ENCODE data around the gene STPG3. TPM values are rescaled to one million over a fixed set of nuclear protein-coding genes. Genes with fewer than 3 reads are reported as not detected.

The STPG3 gene
- total and polyA plus RNA-seq, 4 donors = not detected

- TF ChIP-seq, protein P1, sequence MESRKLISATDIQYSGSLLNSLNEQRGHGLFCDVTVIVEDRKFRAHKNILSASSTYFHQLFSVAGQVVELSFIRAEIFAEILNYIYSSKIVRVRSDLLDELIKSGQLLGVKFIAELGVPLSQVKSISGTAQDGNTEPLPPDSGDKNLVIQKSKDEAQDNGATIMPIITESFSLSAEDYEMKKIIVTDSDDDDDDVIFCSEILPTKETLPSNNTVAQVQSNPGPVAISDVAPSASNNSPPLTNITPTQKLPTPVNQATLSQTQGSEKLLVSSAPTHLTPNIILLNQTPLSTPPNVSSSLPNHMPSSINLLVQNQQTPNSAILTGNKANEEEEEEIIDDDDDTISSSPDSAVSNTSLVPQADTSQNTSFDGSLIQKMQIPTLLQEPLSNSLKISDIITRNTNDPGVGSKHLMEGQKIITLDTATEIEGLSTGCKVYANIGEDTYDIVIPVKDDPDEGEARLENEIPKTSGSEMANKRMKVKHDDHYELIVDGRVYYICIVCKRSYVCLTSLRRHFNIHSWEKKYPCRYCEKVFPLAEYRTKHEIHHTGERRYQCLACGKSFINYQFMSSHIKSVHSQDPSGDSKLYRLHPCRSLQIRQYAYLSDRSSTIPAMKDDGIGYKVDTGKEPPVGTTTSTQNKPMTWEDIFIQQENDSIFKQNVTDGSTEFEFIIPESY (IDR thresholded peaks at IDR 0.05) = no peak
- TF ChIP-seq HNF4A (conservative IDR thresholded peaks at IDR 0.05) (no peak), FOXA2 (IDR thresholded peaks at IDR 0.05) (no peak), FOXA1 (IDR thresholded peaks at IDR 0.05) (no peak), SP1 (IDR thresholded peaks at IDR 0.05) (no peak), HNF4G (IDR thresholded peaks at IDR 0.05) (no peak), NR2F2 (IDR thresholded peaks at IDR 0.05) (no peak)
Measured at GRCh38 chr9:137245450-137246421, 5.3 kb upstream of the STPG3 start (continued).

DNA sequence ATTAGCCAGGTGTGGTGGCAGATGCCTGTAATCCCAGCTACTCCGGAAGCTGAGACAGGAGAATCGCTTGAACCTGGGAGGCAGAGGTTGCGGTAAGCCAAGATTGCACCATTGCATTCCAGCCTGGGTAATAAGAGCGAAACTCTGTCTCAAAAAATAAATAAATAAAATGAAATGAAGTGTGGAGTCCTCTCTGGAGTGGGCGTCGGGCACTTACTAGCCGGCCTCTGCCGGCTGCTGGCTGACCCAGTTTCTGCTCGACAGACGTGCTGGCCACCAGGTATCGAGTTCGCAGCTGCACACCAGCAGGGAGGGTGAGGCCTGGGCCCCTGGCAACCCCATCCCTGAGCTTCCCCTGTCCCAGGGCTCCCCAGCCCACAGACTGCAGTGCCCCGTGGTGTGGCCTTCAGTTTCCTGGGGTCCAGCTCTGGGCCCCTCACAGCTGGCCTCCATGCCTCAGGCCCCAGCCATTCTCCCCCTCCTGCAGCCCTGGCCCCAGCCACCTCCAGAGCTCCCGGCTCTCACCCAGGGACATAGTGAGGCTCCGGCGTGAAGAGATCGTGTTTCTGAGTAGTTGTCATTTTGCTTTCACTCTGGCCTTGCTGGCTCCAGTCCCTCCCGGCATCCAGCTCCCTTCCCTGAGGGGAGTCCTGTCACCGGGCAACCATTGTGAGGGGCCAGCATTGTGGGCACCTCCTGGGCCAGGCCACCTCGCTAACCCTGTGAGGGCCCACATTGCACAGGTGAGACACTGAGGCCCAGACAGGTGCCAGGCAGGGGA lies 3.8 kb upstream of the STPG3 start:
- H3K9me3 ChIP-seq (ENCODE audit: control insufficient read depth in 4 of 4, low read length in 3 of 4) = no peaks in the 10 kb centered on the region
- no peak for DNase-seq (ENCODE audit: low spot score)
- WGBS = 61% methylated on average over 20 of the region's 20 CpGs
- peak overlapping the region in 1 of 2 donors; percentile 53 for H3K9ac ChIP-seq (ENCODE audit: low read depth in 1 of 2, low read length in 2 of 2)
- peaks cover 0 to 11% (median 5%) of the 10 kb centered on the region in 4 donors for H3K36me3 ChIP-seq (ENCODE audit: control insufficient read depth in 4 of 4, insufficient read depth in 3 of 4, low read depth in 1 of 4, low read length in 3 of 4)
- peaks cover 2 to 21% (median 11%) of the 10 kb centered on the region in 4 donors for H3K4me1 ChIP-seq (ENCODE audit: control insufficient read depth in 4 of 4, insufficient read depth in 4 of 4, low read length in 3 of 4)
- TF ChIP-seq JUND (IDR thresholded peaks at IDR 0.05) = no peak
- no peak for TF ChIP-seq FOXA2 (IDR thresholded peaks at IDR 0.05)
- TF ChIP-seq ATF3 (IDR thresholded peaks at IDR 0.05) = no peak
- TF ChIP-seq, protein P1 (IDR thresholded peaks at IDR 0.05) = no peak
- TF ChIP-seq, protein P2, sequence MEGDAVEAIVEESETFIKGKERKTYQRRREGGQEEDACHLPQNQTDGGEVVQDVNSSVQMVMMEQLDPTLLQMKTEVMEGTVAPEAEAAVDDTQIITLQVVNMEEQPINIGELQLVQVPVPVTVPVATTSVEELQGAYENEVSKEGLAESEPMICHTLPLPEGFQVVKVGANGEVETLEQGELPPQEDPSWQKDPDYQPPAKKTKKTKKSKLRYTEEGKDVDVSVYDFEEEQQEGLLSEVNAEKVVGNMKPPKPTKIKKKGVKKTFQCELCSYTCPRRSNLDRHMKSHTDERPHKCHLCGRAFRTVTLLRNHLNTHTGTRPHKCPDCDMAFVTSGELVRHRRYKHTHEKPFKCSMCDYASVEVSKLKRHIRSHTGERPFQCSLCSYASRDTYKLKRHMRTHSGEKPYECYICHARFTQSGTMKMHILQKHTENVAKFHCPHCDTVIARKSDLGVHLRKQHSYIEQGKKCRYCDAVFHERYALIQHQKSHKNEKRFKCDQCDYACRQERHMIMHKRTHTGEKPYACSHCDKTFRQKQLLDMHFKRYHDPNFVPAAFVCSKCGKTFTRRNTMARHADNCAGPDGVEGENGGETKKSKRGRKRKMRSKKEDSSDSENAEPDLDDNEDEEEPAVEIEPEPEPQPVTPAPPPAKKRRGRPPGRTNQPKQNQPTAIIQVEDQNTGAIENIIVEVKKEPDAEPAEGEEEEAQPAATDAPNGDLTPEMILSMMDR (IDR thresholded peaks at IDR 0.05; ENCODE audit: low read depth, low read length, missing input control) = no peak
- TF ChIP-seq GABPA (IDR thresholded peaks at IDR 0.05 in 1 of 2, conservative IDR thresholded peaks at IDR 0.05 in 1 of 2) = no peak
- TF ChIP-seq NR2F2 (IDR thresholded peaks at IDR 0.05) = no peak
- TF ChIP-seq FOXA1 (IDR thresholded peaks at IDR 0.05) = no peak
- TF ChIP-seq, protein P3, sequence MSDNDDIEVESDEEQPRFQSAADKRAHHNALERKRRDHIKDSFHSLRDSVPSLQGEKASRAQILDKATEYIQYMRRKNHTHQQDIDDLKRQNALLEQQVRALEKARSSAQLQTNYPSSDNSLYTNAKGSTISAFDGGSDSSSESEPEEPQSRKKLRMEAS (IDR thresholded peaks at IDR 0.05) = no peak
- no peak for TF ChIP-seq HNF4A (conservative IDR thresholded peaks at IDR 0.05)
- TF ChIP-seq EGR1 (IDR thresholded peaks at IDR 0.05; ENCODE audit: low read depth in 2 of 2) = no peak
- no peak overlapping the region for H3K4me3 ChIP-seq (ENCODE audit: low read depth in 1 of 3, low read length in 3 of 3)
- H3K27ac ChIP-seq (ENCODE audit: low read depth in 1 of 2, low read length in 2 of 2) = no peak overlapping the region
- H3K27me3 ChIP-seq (ENCODE audit: control insufficient read depth in 4 of 4, insufficient read depth in 4 of 4, low read length in 3 of 4) = no peaks in the 10 kb centered on the region

Data from liver (tissue), 9 donors.